ENCODE data around the gene MTF2.
"Not testable (repeated sequence)": the region's sequence is repeated elsewhere in the genome, so short reads cannot be mapped to it uniquely, and the experiment has no call there.

MTF2 gene

DNA sequence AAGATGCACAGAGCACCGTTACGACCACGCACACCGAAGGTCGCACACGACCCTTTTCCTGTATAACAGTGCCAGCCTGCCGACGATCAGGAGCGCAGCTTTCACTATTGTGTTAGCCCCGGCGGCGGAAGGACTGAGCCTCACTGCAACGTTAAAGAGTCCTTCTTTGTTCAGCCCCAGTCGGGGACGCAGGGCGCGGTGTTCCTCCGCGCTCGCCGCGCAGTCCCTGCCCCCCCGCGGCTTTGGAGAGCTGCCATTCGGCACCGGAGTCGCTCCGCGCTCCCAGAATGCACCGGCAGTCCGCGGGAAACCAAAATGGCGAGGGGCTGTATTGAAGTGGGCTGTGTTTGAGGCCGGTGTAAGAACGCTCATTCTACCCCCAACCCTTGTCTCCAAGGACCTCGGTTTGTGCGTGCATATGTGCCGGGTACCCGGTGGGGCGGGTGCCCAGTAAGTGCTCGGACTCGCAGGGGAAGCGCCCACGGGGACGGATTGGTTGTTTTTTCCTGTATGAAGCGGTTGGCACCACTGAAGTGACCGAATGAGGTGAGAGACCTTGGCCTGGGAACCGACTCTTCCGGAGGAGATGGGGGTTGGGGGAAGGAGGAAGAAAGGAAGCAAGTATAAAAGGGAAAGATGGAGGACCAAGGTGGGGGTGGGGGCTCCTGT is at the start of gene MTF2:
TSS of gene MTF2 (plus strand) at position 298 of the 669 bp plus-strand sequence. CDS start at position 542, 244 bp downstream.
- DNase-seq, result peak; percentile 92 to 98

DNA sequence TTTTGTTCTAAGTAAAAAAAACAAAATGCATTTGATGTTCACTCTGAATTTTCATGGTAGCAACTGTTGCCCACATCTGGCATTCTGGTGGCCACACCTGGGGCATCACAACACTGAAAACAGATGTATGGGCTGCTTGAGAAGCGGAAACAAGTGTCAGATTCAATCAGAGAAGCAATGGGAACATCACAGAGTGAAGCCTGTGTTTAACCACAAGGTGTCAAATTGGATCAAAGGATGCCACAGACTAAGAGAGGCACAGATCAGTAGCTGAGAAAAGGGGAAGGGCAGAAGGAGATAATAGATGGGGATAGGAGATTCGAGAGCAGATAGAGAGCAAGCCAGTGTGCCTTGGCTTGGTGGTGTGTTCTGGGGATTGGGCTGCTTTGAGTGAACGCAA is 49.8 kb upstream of the MTF2 start:
- DNase-seq, result no peak

DNA sequence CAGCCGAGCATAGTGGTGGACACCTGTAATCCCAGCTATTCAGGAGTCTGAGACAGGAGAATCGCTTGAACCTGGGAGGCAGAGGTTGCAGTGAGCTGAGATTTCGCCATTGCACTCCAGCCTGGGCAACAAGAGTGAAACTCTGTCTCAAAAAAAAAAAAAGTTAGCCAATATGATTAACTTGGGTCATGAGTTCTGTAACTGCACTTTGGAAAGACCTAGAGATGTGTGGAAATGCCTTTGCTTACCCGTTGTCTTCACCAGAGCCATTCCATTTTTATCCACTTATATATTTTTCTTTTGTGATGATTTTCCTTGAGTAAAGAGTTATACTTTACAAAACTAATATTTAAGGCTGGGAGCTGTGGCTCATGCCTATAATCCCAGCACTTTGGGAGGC is 48.9 kb upstream of the MTF2 start:
- DNase-seq, result not testable (repeated sequence)

DNA sequence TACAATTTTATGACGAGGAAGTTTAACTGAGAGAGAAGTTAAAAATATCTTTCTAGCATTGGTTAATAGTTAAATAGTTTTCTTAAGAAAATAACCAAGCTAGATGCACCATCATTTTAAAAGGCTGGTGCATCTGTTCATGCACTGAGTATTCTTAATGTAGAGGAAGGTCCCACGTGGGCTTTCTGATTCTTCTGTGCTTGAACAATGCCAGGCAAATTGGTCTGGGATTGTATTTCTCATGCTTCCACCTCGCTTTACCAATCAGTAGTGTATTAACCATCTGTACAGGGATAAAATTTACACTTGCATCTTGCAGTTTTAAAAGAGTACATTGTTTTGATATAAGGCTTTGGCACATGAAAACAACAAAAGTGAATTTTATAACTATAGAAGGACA is 47.4 kb upstream of the MTF2 start:
- no peak for DNase-seq

DNA sequence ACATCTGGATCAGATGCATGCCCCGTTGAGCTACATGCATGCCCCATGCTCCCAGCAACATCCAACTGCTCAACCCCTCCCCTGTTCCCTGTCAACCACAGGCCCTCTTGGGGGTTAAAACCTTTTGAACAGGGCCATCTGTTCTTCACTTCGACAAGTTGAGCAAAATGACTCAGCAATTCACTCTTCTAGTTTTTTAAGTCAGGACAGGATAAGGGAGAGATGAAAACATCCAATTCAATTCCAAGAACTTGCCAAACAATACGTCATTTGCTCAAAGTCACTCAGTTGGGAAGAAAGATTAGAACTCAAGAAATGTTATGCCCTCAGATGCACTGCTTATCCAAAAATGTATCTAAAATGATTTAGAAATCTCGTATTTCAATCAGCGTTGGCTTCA is 46.1 kb upstream of the MTF2 start:
- no peak for DNase-seq

DNA sequence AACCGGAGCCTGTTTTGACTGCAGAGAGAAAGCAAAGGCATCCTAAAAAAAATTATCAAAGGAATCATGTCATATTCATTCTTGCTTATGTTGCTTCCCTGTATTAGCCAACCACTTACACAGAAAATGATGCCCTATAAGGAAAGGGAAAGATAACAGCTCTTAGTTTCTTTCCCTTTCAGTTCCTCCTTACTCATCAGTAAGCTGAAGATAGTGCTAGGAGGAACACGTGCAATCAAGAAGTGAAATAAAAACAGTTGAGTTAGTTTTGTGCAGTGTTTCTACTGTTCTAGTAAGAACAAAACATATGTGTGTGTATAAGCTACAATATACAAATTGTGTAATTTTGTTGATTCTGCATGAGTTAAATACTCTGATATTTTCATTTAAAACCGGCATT is 45.3 kb upstream of the MTF2 start:
- DNase-seq, result no peak

DNA sequence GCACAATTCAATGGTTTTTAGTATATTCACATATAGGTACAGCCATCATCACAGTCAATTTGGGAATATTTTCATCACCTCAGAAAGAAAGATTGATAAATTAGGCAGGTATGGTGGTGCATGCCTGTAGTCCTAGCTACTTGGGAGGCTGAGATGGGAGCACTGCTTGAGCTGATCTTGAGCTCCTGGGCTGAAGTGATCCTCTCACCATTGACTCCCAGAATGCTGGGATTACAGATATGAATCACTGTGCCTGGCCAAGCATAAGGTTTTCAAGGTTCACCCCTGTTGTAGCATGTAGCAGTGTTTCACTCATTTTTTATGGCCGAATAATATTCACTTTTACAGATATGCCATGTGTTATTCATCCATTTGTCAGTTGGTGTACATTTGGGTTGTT is 44.7 kb upstream of the MTF2 start:
- no peak for DNase-seq

DNA sequence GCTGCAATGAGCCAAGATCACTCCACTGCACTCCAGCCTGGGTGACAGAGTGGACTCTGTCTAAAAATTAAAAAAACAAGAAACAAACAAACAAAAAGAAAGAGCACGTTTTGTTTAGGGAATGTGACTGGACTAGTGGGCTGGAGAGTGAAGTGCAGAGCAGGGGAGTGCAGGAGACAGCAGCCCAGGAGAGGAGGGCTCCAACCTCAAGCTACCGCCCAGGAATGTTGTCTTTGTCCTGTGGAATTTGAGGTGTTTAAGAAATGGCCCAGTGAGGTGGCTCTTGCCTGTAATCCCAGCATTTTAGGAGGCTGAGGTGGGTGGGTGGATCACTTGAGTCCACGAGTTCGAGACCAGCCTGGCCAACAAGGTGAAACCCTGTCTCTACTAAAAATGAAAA is 42.4 kb upstream of the MTF2 start:
- no peak for DNase-seq

DNA sequence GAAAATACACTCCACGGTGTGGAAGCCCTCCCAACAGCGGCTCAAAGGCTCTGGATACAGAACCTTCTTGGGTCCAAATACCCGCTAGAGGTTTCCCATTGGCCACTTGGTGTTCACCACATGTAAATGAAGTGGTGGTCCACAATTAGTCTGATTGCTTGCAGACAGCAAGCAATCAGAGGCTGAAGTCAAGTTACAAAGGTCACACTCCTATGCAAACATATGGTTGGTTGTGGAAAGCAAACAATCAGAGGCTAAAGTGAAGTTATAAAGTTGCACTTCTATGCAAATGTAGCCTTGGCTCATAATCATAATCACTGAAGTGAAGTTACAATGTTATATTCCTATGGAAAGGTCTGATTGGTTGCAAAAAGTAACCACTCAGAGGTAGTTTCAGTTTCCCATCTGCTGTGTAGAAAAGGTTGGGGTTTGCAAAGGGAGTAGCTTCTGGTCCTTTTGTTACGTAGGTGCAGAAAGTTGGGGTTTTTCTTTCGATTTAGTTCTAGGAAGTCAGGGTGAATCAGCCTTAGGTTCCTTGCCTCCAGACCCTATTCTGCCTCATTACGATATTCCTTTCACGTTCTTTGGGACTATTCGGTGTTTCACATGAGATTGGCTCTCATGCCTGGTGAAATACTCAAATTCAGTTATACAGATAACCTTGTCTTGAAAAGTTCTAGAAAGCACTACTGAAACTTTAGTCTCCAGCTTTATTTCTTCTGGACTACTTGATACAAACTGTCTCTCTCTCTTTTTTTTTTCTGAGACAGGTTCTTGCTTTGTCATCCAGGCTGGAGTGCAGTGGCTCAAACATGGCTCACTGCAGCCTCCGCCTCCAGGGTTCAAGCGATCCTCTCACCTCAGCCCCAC is 36.7 kb upstream of the MTF2 start:
- peak in 1 of 2 experiments; percentile 29 for DNase-seq

DNA sequence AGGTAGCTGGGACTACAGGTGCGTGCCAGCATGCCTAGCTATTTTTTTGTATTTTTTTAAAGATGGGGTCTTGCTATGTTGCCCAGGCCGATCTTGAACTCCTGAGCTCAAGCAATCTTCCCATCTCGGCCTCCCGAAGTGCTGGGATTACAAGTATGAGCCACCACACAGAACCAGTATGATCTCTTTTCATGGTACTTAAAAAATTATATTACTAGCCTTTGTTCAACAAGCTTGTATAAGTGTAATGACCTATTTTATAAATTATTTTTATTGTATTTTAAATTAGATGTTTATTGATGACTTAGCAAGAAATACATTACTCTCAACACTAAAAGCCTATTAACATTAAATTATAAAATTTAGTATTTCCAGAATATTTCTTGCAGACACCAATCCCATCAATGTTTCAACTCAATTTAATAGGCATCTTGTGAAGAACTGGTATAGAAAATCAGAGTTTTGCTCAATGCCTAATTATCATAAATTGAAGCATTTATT is 36.0 kb upstream of the MTF2 start:
- no peak for DNase-seq

DNA sequence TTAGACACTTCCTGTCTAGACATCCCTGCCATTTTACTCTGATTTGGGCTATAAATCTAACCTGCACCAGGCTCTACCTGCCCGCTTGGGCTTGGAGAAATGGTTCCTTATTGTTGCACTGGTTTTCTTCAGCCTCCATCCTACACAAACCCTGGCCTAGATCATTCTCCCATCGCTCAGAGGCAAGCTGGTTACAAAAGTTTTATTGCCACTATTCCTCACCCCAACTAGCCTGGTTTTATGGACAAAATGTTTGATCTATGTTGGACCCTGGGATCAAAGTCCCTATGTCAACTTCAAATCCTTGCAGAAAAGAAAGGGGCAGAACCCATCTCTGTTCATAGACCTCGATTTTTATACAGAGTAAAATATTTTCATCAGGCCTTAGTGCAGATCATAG is 31.5 kb upstream of the MTF2 start:
- DNase-seq, result no peak

DNA sequence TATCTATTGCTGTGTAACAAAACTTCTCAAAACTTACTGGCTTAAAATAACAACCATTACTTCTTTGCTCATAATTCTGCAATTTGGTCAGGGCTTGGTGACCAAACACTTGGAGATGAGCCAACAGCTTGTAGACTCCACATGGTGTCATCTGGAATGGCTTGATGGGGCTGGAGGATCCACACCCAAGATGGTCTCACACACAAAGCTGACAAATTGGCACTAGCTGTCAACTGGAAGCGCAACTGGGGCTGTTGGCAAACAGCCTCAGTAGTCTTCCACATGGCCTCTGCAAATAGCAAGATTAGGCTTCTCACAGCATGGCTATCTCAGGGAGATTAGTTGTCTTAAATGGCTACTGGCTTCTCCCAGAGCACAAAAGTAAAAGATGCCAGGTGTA is 27.1 kb upstream of the MTF2 start:
- no peak for DNase-seq

DNA sequence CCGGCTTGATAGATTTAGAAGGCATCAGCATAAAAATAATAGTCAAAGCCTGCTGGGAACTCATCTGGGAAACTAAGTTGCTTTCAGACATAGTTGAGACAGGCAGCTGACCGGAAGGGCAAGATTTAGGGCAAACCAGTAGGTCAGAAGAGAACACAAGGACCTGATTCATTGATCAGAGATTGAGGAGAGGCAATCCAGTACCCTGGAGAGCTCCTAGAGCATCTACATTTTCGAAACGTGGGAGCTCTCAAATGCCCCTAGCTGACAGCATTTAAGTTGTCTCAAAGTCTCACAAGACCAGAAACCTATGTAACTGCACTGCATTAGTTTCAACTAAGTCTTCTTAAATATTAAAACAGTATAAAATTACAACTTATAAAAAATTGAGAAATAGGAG is 22.9 kb upstream of the MTF2 start:
- DNase-seq, result no peak

DNA sequence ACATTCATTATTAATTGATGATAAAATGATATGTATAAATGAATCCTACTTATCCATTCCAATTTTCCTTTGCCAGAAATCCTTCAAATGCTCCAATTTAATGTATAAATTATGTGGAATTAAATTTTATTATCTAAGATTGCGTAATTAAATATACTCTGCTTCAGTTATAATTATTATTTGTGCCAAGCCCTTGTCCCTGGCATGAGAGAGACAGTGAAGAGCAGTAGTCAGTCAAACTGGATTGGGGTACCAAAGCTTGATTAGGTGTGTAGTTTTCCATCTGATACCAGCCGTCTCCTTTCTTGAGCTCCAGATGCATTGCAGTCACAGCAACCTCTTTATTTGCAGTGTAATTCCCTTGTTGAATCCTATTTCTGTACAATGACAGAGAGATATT is 22.4 kb upstream of the MTF2 start:
- no peak for DNase-seq

DNA sequence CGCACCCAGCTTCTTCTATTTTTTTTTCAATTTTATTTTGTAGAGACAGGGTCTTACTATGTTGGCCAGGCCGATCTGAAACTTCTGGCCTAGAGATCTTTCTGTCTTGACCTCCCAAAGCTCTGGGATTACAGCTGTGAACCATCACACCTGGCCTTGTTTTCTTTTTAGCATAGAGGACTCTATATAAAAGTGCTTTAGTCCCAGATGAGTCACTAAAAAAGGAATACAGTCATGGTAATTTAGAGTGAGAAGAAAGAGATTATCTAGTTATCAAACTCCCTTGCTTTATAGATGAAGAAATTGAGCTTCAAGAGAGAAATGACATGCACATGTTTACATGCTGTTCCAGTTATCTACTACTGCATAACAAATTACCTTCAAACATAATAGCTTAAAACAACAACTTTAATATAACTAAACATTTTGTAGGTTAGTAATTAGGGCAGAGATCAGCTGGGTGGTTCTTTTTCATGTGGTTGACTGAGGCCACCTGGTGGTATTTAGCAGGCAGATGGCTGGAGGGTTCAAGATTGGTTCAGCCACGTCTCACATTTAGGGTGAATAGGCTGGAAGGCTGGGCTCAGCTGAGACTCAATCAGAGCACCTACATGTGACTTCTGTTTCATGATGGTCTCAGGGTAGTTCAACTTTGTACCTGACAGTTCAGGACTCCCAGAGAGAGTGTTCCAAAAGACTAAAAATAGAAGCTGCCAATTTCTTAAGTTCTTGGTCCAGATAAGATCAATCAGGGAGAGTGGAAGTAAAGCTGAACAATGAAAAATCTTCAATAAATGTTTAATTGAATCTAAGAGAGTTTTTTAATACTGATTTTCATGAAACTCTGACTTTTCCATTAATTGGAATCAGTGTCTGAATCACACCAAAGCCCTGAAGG is 16.9 kb upstream of the MTF2 start:
- DNase-seq, result peak in 1 of 2 experiments; percentile 40

DNA sequence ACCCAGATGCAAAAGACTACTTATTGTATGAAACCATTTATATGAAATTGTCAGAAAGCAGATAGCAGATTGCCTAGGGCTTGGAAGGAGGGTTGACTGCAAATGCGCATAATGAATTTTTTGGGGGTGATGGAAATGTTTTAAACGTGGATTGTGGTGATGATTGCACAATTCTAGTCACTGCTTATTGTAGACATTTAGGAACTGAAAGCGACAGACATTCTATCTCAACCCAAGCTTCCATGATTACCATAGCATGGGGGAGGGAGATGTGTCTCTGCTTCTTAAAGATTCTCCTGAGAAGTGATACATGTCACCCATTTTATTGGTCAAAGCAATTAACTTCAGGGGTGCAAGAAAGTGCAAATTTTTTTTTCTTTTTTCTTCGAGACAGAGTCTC is 2.8 kb upstream of the MTF2 start:
- no peak for DNase-seq

DNA sequence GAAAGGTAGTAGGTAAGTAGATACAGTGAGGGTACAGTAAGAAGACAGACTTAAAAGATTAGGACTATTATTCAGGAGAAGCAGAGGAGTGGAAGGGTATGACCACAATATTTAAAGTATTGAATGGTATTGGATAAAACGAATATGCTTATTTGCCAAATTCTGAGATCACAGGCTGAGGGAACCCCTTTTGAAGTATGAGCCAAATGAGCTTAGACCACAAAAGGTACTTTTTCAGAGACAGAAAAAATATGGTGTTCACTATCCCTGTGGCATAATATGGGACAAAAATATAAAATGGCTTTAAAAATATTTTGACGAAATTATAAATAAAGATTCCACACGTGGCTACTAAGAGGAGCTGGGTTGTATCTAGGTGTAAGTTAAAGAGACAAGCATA is 880 bp upstream of the MTF2 start:
- DNase-seq, result no peak

DNA sequence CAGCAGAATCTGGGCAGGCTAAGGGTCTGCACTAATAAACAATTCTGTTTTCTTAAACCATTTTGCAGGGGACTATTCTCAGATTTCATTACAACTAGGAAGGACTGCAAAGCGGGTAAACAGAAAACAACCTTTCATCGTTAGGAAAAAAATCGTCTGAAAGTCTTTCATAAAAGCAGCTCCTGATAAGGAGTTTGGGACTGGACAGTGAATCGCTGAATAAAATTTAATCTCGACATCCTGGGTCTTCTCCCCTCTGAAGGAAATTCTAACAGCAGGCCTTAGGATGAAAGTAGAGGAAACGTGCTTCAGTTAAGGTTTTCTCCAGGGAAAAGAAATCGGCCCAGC is 471 bp upstream of the MTF2 start:
- DNase-seq, result no peak

DNA sequence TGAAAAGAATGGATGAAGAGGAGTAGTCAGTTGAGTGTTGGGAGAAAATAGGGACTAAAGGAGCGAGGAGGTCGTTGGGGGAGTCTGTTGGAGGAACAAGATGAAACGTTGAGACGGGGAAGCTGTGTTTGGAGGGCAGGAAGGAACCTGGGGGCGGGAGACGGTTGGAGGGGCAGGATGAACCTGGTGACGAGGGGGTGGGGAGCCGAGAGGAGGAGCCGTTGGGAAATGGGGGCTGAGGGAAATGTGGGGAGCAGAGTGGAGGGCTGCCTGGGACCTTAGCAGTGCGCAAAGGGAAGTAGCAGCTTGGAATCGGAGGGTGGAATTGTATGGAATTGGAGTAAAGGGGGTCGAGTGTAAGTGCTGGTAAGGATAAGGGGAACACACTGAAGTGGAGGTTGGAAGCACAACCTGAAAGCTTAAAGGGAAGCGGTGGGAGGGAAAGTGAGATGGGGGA is 630 bp downstream of the MTF2 start:
- peak; percentile 48 to 53 for DNase-seq

DNA sequence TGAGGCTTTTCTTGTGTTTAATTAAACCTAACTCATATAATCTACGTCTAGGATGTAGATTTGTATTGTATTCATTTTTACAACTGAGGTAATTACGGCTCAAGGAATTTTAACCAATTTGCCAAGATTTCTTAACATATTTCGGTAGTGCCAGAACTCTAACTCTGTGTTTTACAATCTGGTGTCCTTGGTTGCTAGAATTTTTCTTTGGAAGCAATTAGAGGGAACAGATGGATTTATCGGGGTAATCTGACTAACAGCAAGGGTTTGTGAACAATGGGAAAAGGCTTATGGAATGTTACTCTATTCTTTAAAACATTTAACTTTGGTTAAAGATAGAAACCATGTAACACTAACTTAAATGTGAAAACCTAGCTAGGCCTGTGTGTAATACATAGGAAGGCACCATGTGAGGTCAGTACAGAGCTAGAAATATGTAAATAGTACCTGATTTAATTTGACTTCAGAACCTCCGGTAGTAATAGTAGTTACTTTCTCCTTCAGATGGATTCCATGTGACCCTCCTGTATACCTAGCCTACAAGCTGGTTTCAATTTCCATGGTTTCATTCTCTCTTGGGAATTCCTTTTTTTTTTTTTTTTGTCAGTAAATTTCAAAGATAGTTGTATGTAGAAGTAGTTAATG is 1.2 kb downstream of the MTF2 start:
- peak; percentile 62 to 74 for DNase-seq

DNA sequence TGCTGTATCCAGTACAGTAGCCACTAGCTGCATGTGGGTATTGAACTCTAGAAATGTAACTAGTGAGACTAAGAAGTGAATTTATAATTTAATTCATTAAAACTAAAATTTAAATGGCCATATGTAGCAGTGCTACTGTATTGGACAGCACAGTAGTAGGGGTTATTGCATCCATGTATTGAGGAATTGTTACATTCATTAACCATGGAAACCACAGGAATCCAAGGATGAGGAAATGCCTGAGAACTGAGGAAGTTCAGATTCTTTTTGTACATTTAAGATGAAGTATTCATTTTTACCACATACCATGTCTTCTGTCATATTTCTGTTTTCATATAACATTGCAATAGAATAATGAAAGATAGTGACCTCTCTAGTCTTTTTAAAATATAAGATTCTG is 2.6 kb downstream of the MTF2 start:
- no peak for DNase-seq

DNA sequence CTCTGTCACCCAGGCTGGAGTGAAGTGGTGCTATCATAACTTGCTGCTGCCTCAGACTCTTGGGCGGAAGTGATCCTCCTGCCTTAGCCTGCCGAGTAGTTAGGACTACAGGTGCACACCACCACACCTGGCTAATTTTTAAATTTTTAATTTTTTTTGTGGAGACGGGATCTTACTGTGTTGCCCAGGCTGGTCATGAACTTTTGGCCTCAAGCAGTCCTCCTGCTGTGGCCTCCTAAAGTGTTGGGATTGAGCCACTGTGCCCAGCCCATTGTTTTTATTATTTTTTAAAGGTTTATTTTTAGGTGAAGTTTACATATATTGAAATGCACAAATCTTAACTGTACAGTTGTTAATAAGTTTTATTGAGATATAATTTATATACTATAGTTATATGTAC is 3.2 kb downstream of the MTF2 start:
- no peak for DNase-seq

DNA sequence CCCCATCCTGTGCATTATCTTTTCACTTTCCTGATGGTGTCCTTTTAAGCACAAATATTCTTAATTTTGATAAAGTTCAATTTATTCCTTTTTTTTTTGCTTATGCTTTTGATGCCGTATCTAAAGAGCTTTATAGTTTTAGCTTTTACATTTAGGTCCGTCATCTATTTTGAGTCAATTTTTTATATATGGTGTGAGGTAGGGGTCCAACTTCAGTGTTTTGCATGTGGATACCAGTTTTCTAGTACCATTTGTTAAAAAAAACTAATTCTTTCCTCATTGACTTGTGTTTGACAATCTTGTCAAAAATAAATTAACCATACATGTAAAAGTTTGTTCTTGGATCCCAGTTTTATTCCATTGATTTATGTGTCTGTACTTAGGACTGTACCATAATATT is 4.9 kb downstream of the MTF2 start:
- DNase-seq, result no peak

Measured in NCI-H526 (cell line).